T-helper 17 cell (primary cell): ENCODE results near the gene NOVA1. TPM values are rescaled to one million over a fixed set of nuclear protein-coding genes. Genes with fewer than 3 reads are reported as not detected.

Source experiments
- ATAC-seq: fragments of 150-1000 bp; cut with Tn5 transposase; 2 replicates; pipeline ENCODE4 v1.10.0; 2021; ENCODE audit warnings: mild to moderate bottlenecking, moderate library complexity
- DNase-seq, 3 donors: peaks; one replicate each; pipeline versions ENCODE4 v3.0.0 to v3.0.0-alpha.2; 2020 to 2021
- H3K9me3 ChIP-seq: one replicate; pipeline ENCODE4 v1.7.0; 2013; ENCODE audit warnings: low read length, mild to moderate bottlenecking; ENCODE audit not compliant: control insufficient read depth, poor library complexity, severe bottlenecking
- H3K27ac Mint-ChIP-seq: one replicate; pipeline ENCODE4 v1.8.0; 2022; ENCODE audit warnings: mild to moderate bottlenecking, moderate library complexity, mixed read lengths
- H3K27me3 Mint-ChIP-seq: one replicate; pipeline ENCODE4 v1.8.0; 2022; ENCODE audit warnings: mixed read lengths
- H3K36me3 Mint-ChIP-seq: one replicate; pipeline ENCODE4 v1.8.0; 2022; ENCODE audit warnings: low read depth, mixed read lengths
- H3K4me1 Mint-ChIP-seq: one replicate; pipeline ENCODE4 v1.8.0; 2022; ENCODE audit warnings: mild to moderate bottlenecking, mixed read lengths
- H3K4me3 Mint-ChIP-seq: one replicate; pipeline ENCODE4 v1.8.0; 2022; ENCODE audit warnings: mild to moderate bottlenecking, moderate library complexity, mixed read lengths
- total RNA-seq, 4 donors: library from RNA in 2 of 4; stranded (reverse) in 2 of 4; gene quantifications; one replicate each; pipeline ENCODE4 v1.2.3 and lab custom pipeline; 2022 to 2026

NOVA1 gene
- total RNA-seq, 2 donors from 2014 or later: 0.16 TPM; not detected in 1

GRCh38 chr14:26548406-26548805 is 49.4 kb downstream of the NOVA1 start:
- H3K4me1 Mint-ChIP-seq: no peaks in the 10 kb centered on the region
- no peaks in the 10 kb centered on the region for H3K9me3 ChIP-seq
- no peaks in the 10 kb centered on the region for H3K36me3 Mint-ChIP-seq
- no peak for DNase-seq
- no peak overlapping the region for H3K27ac Mint-ChIP-seq
- no peak for ATAC-seq
- H3K27me3 Mint-ChIP-seq: no peaks in the 10 kb centered on the region
- H3K4me3 Mint-ChIP-seq: no peak overlapping the region

GRCh38 chr14:26538176-26538575 is 59.7 kb downstream of the NOVA1 start:
- no peaks in the 10 kb centered on the region for H3K9me3 ChIP-seq
- no peaks in the 10 kb centered on the region for H3K4me1 Mint-ChIP-seq
- H3K4me3 Mint-ChIP-seq: no peak overlapping the region
- no peak overlapping the region for H3K27ac Mint-ChIP-seq
- H3K27me3 Mint-ChIP-seq: no peaks in the 10 kb centered on the region
- no peak for DNase-seq
- no peak for ATAC-seq
- H3K36me3 Mint-ChIP-seq: no peaks in the 10 kb centered on the region

- DNase-seq (no peak), ATAC-seq (no peak)
- Mint-ChIP-seq H3K4me1 (no peaks in the 10 kb centered on the region), H3K36me3 (no peaks in the 10 kb centered on the region), H3K27ac (no peak overlapping the region), H3K27me3 (no peaks in the 10 kb centered on the region), H3K4me3 (no peak overlapping the region)
- no peaks in the 10 kb centered on the region for H3K9me3 ChIP-seq
Observed at GRCh38 chr14:26531894-26532293, 65.9 kb downstream of the NOVA1 start.

- Mint-ChIP-seq H3K4me1 (no peaks in the 10 kb centered on the region), H3K27ac (no peak overlapping the region), H3K27me3 (no peaks in the 10 kb centered on the region), H3K36me3 (no peaks in the 10 kb centered on the region), H3K4me3 (no peak overlapping the region)
- no peak for DNase-seq
- ATAC-seq: no peak
- no peaks in the 10 kb centered on the region for H3K9me3 ChIP-seq
Observed at GRCh38 chr14:26528415-26529182, 69.2 kb downstream of the NOVA1 start.

GRCh38 chr14:26527095-26527494 is 70.7 kb downstream of the NOVA1 start:
- H3K9me3 ChIP-seq: no peaks in the 10 kb centered on the region
- DNase-seq (no peak), ATAC-seq (no peak)
- Mint-ChIP-seq H3K36me3 (no peaks in the 10 kb centered on the region), H3K27ac (no peak overlapping the region), H3K4me3 (no peak overlapping the region), H3K4me1 (no peaks in the 10 kb centered on the region), H3K27me3 (no peaks in the 10 kb centered on the region)

GRCh38 chr14:26526137-26526536 is 71.7 kb downstream of the NOVA1 start:
- no peak overlapping the region for H3K27ac Mint-ChIP-seq
- no peaks in the 10 kb centered on the region for H3K36me3 Mint-ChIP-seq
- no peak overlapping the region for H3K4me3 Mint-ChIP-seq
- H3K9me3 ChIP-seq: no peaks in the 10 kb centered on the region
- no peaks in the 10 kb centered on the region for H3K4me1 Mint-ChIP-seq
- H3K27me3 Mint-ChIP-seq: no peaks in the 10 kb centered on the region
- DNase-seq: no peak
- ATAC-seq: no peak

GRCh38 chr14:26525085-26525484 is 72.7 kb downstream of the NOVA1 start:
- H3K36me3 Mint-ChIP-seq: no peaks in the 10 kb centered on the region
- H3K27ac Mint-ChIP-seq: no peak overlapping the region
- H3K27me3 Mint-ChIP-seq: no peaks in the 10 kb centered on the region
- H3K9me3 ChIP-seq: no peaks in the 10 kb centered on the region
- H3K4me1 Mint-ChIP-seq: no peaks in the 10 kb centered on the region
- H3K4me3 Mint-ChIP-seq: no peak overlapping the region
- ATAC-seq (no peak), DNase-seq (no peak)

GRCh38 chr14:26522967-26523366 is 74.9 kb downstream of the NOVA1 start:
- Mint-ChIP-seq H3K27me3 (no peaks in the 10 kb centered on the region), H3K36me3 (no peaks in the 10 kb centered on the region), H3K4me3 (no peak overlapping the region), H3K27ac (no peak overlapping the region), H3K4me1 (no peaks in the 10 kb centered on the region)
- ATAC-seq: no peak
- no peaks in the 10 kb centered on the region for H3K9me3 ChIP-seq
- no peak for DNase-seq

GRCh38 chr14:26517771-26518170 is 80.1 kb downstream of the NOVA1 start:
- Mint-ChIP-seq H3K27ac (no peak overlapping the region), H3K4me3 (no peak overlapping the region), H3K27me3 (no peaks in the 10 kb centered on the region), H3K4me1 (no peaks in the 10 kb centered on the region), H3K36me3 (no peaks in the 10 kb centered on the region)
- ATAC-seq (no peak), DNase-seq (no peak)
- H3K9me3 ChIP-seq: no peaks in the 10 kb centered on the region

- ATAC-seq (no peak), DNase-seq (no peak)
- Mint-ChIP-seq H3K27ac (no peak overlapping the region), H3K27me3 (no peaks in the 10 kb centered on the region), H3K4me1 (no peaks in the 10 kb centered on the region), H3K4me3 (no peak overlapping the region), H3K36me3 (no peaks in the 10 kb centered on the region)
- H3K9me3 ChIP-seq: no peaks in the 10 kb centered on the region
Observed at GRCh38 chr14:26500028-26500427, 97.8 kb downstream of the NOVA1 start.

GRCh38 chr14:26499546-26499945 is 98.3 kb downstream of the NOVA1 start:
- no peaks in the 10 kb centered on the region for H3K27me3 Mint-ChIP-seq
- no peaks in the 10 kb centered on the region for H3K4me1 Mint-ChIP-seq
- ATAC-seq: no peak

GRCh38 chr14:26486922-26487321 is 110.9 kb downstream of the NOVA1 start:
- DNase-seq (no peak), ATAC-seq (no peak)
- Mint-ChIP-seq H3K27ac (no peak overlapping the region), H3K4me1 (no peaks in the 10 kb centered on the region), H3K27me3 (no peaks in the 10 kb centered on the region), H3K36me3 (no peaks in the 10 kb centered on the region), H3K4me3 (no peak overlapping the region)
- H3K9me3 ChIP-seq: no peaks in the 10 kb centered on the region

More at GRCh38 chr14:26499546-26499945, 98.3 kb downstream of the NOVA1 start:
- H3K36me3 Mint-ChIP-seq: no peaks in the 10 kb centered on the region
- no peak for DNase-seq
- peaks cover under 1% of the 10 kb centered on the region for H3K9me3 ChIP-seq
- no peak overlapping the region for H3K27ac Mint-ChIP-seq
- H3K4me3 Mint-ChIP-seq: no peak overlapping the region

- no peaks in the 10 kb centered on the region for H3K27me3 Mint-ChIP-seq
- H3K27ac Mint-ChIP-seq: no peak overlapping the region
Observed at GRCh38 chr14:26484562-26484961, 113.3 kb downstream of the NOVA1 start.

GRCh38 chr14:26478967-26479366 is 118.9 kb downstream of the NOVA1 start:
- ATAC-seq: no peak
- no peaks in the 10 kb centered on the region for H3K27me3 Mint-ChIP-seq
- H3K4me3 Mint-ChIP-seq: no peak overlapping the region
- H3K4me1 Mint-ChIP-seq: no peaks in the 10 kb centered on the region
- no peaks in the 10 kb centered on the region for H3K9me3 ChIP-seq
- H3K27ac Mint-ChIP-seq: no peak overlapping the region
- DNase-seq: no peak
- no peaks in the 10 kb centered on the region for H3K36me3 Mint-ChIP-seq

More at GRCh38 chr14:26484562-26484961, 113.3 kb downstream of the NOVA1 start:
- ATAC-seq: no peak
- H3K9me3 ChIP-seq: no peaks in the 10 kb centered on the region
- H3K4me3 Mint-ChIP-seq: no peak overlapping the region
- no peaks in the 10 kb centered on the region for H3K36me3 Mint-ChIP-seq
- H3K4me1 Mint-ChIP-seq: no peaks in the 10 kb centered on the region
- DNase-seq: no peak
